B cell (primary cell): ENCODE measurements around the gene SEPTIN2. TPM values are rescaled to one million over a fixed set of nuclear protein-coding genes. Genes with fewer than 3 reads are reported as not detected.

Experiments used
- ATAC-seq: fragments of 200-7000 bp; cut with Tn5 transposase; one replicate; pipeline ENCODE4 v1.10.0; 2021; ENCODE audit warnings: low read depth, mild to moderate bottlenecking, moderate number of reproducible peaks, moderate library complexity
- CTCF ChIA-PET: fragments of 350-600 bp; sonication (Branson Sonifier 250); formaldehyde crosslinking; loops from one replicate; lab custom pipeline; 2021; ENCODE audit warnings: antibody characterized with exemption, inconsistent platforms; lab: Charles Lee
- POLR2A ChIA-PET: fragments of 350-600 bp; sonication (Branson Sonifier 250); formaldehyde crosslinking; loops from one replicate; lab custom pipeline; 2021; ENCODE audit warnings: antibody characterized with exemption; lab: Charles Lee
- DNase-seq: peaks from one replicate; pipeline ENCODE4 v3.0.0; 2013
- H2AFZ ChIP-seq: 2 replicates; pipeline ENCODE4 v1.6.1; 2012; ENCODE audit warnings: mild to moderate bottlenecking, low read depth, low read length; ENCODE audit not compliant: insufficient read depth, poor library complexity, severe bottlenecking
- H3K27ac ChIP-seq, 2 donors: 1 replicate in 1 of 2; 2 replicates in 1 of 2; pipeline ENCODE4 v1.5.1; 2012 to 2013; ENCODE audit warnings: low read length in 2 of 2, mild to moderate bottlenecking in 2 of 2, moderate library complexity in 1 of 2
- H3K27me3 ChIP-seq, 4 experiments: fragments of 200-600 bp in 1 of 4; sonication (generic) in 1 of 4; replicated peaks in 1 of 4; 1 replicate in 2 of 4; 2 replicates in 2 of 4; pipeline versions ENCODE4 v1.6.1 to v1.7.0; 2013 to 2016; ENCODE audit warnings: low read length in 3 of 4, mild to moderate bottlenecking in 2 of 4, mixed read lengths in 1 of 4, moderate library complexity in 1 of 4; ENCODE audit not compliant: insufficient read depth in 4 of 4, control insufficient read depth in 3 of 4; ENCODE audit errors: control extremely low read depth in 1 of 4
- H3K36me3 ChIP-seq, 2 experiments: replicated peaks in 1 of 2; 1 replicate in 1 of 2; 2 replicates in 1 of 2; pipeline versions ENCODE4 v1.6.1 to v1.7.1; 2013; ENCODE audit warnings: low read length in 1 of 2; ENCODE audit not compliant: insufficient read depth in 2 of 2, control insufficient read depth in 1 of 2; ENCODE audit errors: control extremely low read depth in 1 of 2, extremely low read depth in 1 of 2
- H3K4me1 ChIP-seq, 2 donors: fragments of 200-600 bp in 1 of 2; sonication (generic) in 1 of 2; 1 replicate in 1 of 2; 2 replicates in 1 of 2; pipeline versions ENCODE4 v1.5.1 to v1.6.1; 2013 to 2017; ENCODE audit warnings: low read length in 2 of 2; ENCODE audit not compliant: control insufficient read depth in 2 of 2, insufficient read depth in 2 of 2
- H3K4me2 ChIP-seq: replicated peaks from 2 replicates; pipeline ENCODE3; 2012; ENCODE audit warnings: mild to moderate bottlenecking, low read depth, low read length; ENCODE audit not compliant: poor library complexity, severe bottlenecking
- H3K4me3 ChIP-seq, 5 experiments: fragments of 200-600 bp in 1 of 5; sonication (generic) in 1 of 5; 1 replicate in 3 of 5; 2 replicates in 2 of 5; pipeline versions ENCODE4 v1.5.1 to v1.7.0; 2011 to 2016; ENCODE audit warnings: low read length in 4 of 5, mild to moderate bottlenecking in 4 of 5, low read depth in 2 of 5, control low read depth in 1 of 5, moderate library complexity in 1 of 5; ENCODE audit not compliant: insufficient read depth in 1 of 5; ENCODE audit errors: control extremely low read depth in 1 of 5, extremely low read depth in 1 of 5
- H3K79me2 ChIP-seq: fragments of 200-600 bp; sonication (generic); one replicate; pipeline ENCODE4 v1.6.0; 2016; ENCODE audit warnings: low read length; ENCODE audit not compliant: control insufficient read depth, insufficient read depth
- H3K9ac ChIP-seq: fragments of 200-600 bp; sonication (generic); 2 replicates; pipeline ENCODE4 v1.6.1; 2017; ENCODE audit warnings: mild to moderate bottlenecking, low read length, moderate library complexity
- H3K9me3 ChIP-seq, 3 donors: one replicate each; pipeline versions ENCODE4 v1.6.1 to v1.7.1; 2013; ENCODE audit warnings: low read length in 2 of 3; ENCODE audit not compliant: control insufficient read depth in 2 of 3, insufficient read depth in 1 of 3; ENCODE audit errors: control extremely low read depth in 1 of 3
- H4K20me1 ChIP-seq: 2 replicates; pipeline ENCODE4 v1.6.0; 2012; ENCODE audit warnings: mild to moderate bottlenecking, low read length; ENCODE audit not compliant: insufficient read depth, control insufficient read depth, poor library complexity, severe bottlenecking
- H3K27ac Mint-ChIP-seq: one replicate; pipeline ENCODE4 v1.8.0; 2021; ENCODE audit warnings: mixed read lengths
- H3K27me3 Mint-ChIP-seq: one replicate; pipeline ENCODE4 v1.8.0; 2021; ENCODE audit warnings: mixed read lengths
- H3K4me1 Mint-ChIP-seq: one replicate; pipeline ENCODE4 v1.8.0; 2021; ENCODE audit warnings: mixed read lengths
- H3K4me3 Mint-ChIP-seq: one replicate; pipeline ENCODE4 v1.8.0; 2021; ENCODE audit warnings: mixed read lengths
- H3K9me3 Mint-ChIP-seq: one replicate; pipeline ENCODE4 v1.8.0; 2022; ENCODE audit warnings: mixed read lengths; ENCODE audit not compliant: insufficient read depth
- EZH2 ChIP-seq: IDR thresholded peaks from 2 replicates; pipeline ENCODE4 v1.6.1; 2012; ENCODE audit warnings: borderline replicate concordance, low read depth, mild to moderate bottlenecking, moderate library complexity, low read length; ENCODE audit not compliant: insufficient read depth, poor library complexity, severe bottlenecking
- WGBS: methylation state at CpG from one replicate; pipeline ENCODE4 v1.1.5; 2013; ENCODE audit warnings: missing lambda C conversion rate; ENCODE audit not compliant: insufficient coverage; 5-methylcytosine and 5-hydroxymethylcytosine counted together
- intact Hi-C: fragments of 100-400 bp; cut with micrococcal nuclease; formaldehyde crosslinking; loops from one replicate; pipeline ENCODE4 v1.10.0; 2022
- polyA plus RNA-seq: library from polyadenylated mRNA; depleted of rRNA; stranded (reverse); fragments of >200 nt; gene quantifications from 2 replicates; pipeline ENCODE4 v1.2.3, GENCODE V29; 2012
- total RNA-seq, 2 donors: library from RNA; stranded (reverse); fragments of 120-200 nt in 1 of 2; gene quantifications; 1 replicate in 1 of 2; 2 replicates in 1 of 2; pipeline versions ENCODE4 v1.2.3 to v1.2.4, GENCODE V29; 2013 to 2022
- TF ChIP-seq, protein P1 (sequence below): fragments of 200-600 bp; IDR thresholded peaks from one replicate; pipeline ENCODE4 v1.8.0; 2022; ENCODE audit warnings: antibody characterized with exemption, mild to moderate bottlenecking

SEPTIN2 gene
- total and polyA plus RNA-seq, 2 donors (not counting 1 experiment from before 2014, with no cell fraction given), result 71.8 to 270 TPM

DNA sequence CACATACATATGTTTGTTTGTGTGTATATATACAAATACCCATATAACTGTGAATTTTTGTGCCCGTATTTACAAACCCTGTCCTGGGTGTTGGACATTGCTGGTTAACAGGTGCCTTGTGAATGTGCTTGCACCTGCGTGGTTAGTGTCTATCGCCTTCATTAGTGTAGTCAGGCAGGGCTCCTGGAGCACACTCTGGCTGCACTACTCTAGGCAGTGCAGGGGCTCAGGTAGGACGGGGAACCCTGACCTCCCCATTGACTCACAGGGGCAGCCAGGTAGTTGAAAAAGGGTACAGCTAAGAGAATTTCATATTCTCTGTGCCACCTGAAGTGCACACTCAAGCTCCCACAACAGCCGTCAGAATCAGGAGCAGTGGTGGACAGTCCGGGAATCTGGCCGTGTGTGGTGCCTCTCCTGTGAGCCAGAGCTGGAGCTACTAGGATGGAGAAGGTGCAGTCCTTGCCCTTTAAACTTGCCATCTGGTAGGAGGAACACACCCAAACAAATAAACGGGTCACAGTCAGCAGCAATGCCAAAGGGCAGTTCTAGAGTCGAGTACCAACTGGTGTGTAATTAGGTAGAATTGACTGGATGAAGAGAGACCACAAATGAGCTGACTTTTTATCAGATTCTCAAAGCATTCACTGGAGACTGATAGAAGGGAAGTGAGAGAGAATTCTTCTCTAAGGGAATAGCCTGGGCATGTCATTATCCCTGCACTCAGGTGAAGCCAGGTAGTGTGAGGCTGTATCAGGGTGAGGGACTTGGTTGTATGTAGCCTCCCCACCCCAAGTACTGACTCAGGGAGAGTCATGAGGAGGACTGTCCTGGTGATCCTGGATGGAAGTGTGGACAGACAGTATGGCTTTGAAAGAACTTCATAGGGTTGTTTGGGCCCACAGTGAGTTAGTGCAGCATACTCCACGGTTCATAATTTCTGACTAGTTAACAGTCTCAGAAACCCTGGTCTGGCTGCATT is 84.5 kb downstream of the SEPTIN2 start:
- 94% methylated on average over 8 of the region's 10 CpGs for WGBS
- no peak for TF ChIP-seq EZH2
- TF ChIP-seq, protein P1, sequence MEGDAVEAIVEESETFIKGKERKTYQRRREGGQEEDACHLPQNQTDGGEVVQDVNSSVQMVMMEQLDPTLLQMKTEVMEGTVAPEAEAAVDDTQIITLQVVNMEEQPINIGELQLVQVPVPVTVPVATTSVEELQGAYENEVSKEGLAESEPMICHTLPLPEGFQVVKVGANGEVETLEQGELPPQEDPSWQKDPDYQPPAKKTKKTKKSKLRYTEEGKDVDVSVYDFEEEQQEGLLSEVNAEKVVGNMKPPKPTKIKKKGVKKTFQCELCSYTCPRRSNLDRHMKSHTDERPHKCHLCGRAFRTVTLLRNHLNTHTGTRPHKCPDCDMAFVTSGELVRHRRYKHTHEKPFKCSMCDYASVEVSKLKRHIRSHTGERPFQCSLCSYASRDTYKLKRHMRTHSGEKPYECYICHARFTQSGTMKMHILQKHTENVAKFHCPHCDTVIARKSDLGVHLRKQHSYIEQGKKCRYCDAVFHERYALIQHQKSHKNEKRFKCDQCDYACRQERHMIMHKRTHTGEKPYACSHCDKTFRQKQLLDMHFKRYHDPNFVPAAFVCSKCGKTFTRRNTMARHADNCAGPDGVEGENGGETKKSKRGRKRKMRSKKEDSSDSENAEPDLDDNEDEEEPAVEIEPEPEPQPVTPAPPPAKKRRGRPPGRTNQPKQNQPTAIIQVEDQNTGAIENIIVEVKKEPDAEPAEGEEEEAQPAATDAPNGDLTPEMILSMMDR, result no peak
- no peak overlapping the region for H3K4me2 ChIP-seq
- peaks cover 29% of the 10 kb centered on the region for H3K79me2 ChIP-seq
- no peak overlapping the region for H3K27ac Mint-ChIP-seq
- no peaks in the 10 kb centered on the region for H3K27me3 ChIP-seq
- no peak overlapping the region for H3K27ac ChIP-seq
- H3K4me3 ChIP-seq, result no peak overlapping the region
- H3K9me3 ChIP-seq, result no peaks in the 10 kb centered on the region
- ChIA-PET POLR2A (no interaction called here), CTCF (interaction anchor here (1.5 kb wide), 1 partner anchor 8 kb away, joined by 4 read pairs; no protein-coding TSS in a partner anchor)
- H3K4me3 Mint-ChIP-seq, result no peak overlapping the region
- H2AFZ ChIP-seq, result no peak overlapping the region
- H3K36me3 ChIP-seq, result peaks cover 2 to 10% of the 10 kb centered on the region in 2 experiments
- DNase-seq, result no peak
- H3K9ac ChIP-seq, result no peak overlapping the region
- no peaks in the 10 kb centered on the region for H3K27me3 Mint-ChIP-seq
- H3K9me3 Mint-ChIP-seq, result no peaks in the 10 kb centered on the region
- ATAC-seq, result no peak
- intact Hi-C loops, result no loop called here
- H4K20me1 ChIP-seq, result peaks cover 30% of the 10 kb centered on the region
- H3K4me1 Mint-ChIP-seq, result peaks cover 2% of the 10 kb centered on the region
- no peaks in the 10 kb centered on the region for H3K4me1 ChIP-seq

Other genes starting within 250 kb of the SEPTIN2 start
- gene MTERF4, start 213.6 kb upstream of the SEPTIN2 start, total RNA-seq, result 153 and 159 TPM in 2 replicates
- gene MTERF4, start 213.6 kb upstream of the SEPTIN2 start, polyA plus RNA-seq, result 70.2 and 88.7 TPM in 2 replicates
- gene PASK, start 166.5 kb upstream of the SEPTIN2 start, total RNA-seq, result 144 and 184 TPM in 2 replicates
- 26.6 and 48.2 TPM in 2 replicates for gene PASK, start 166.5 kb upstream of the SEPTIN2 start, polyA plus RNA-seq
- 50.9 and 51.7 TPM in 2 replicates for gene PPP1R7, start 165.5 kb upstream of the SEPTIN2 start, total RNA-seq
- gene PPP1R7, start 165.5 kb upstream of the SEPTIN2 start, polyA plus RNA-seq, result 37.7 and 39.1 TPM in 2 replicates
- 1.4 and 1.8 TPM in 2 replicates for gene ANO7, start 127.2 kb upstream of the SEPTIN2 start, total RNA-seq
- 0.04 and 0.64 TPM in 2 replicates for gene ANO7, start 127.2 kb upstream of the SEPTIN2 start, polyA plus RNA-seq
- 127 and 153 TPM in 2 replicates for gene HDLBP, start 253 bp upstream of the SEPTIN2 start, total RNA-seq
- 54.7 and 55.1 TPM in 2 replicates for gene HDLBP, start 253 bp upstream of the SEPTIN2 start, polyA plus RNA-seq
- 114 and 151 TPM in 2 replicates for gene FARP2, start 40.4 kb downstream of the SEPTIN2 start, total RNA-seq
- gene FARP2, start 40.4 kb downstream of the SEPTIN2 start, polyA plus RNA-seq, result 37.1 and 52.6 TPM in 2 replicates
- gene STK25, start 192.7 kb downstream of the SEPTIN2 start, total RNA-seq, result 183 TPM in 2 replicates
- gene STK25, start 192.7 kb downstream of the SEPTIN2 start, polyA plus RNA-seq, result 378 and 418 TPM in 2 replicates
- gene BOK, start 242.8 kb downstream of the SEPTIN2 start, total RNA-seq, result 0.10 TPM in 2 replicates
- gene BOK, start 242.8 kb downstream of the SEPTIN2 start, polyA plus RNA-seq, result 0.12 and 0.22 TPM in 2 replicates